Measurements from ENCODE around the gene CREB3L2. TPM values are rescaled to one million over a fixed set of nuclear protein-coding genes. Genes with fewer than 3 reads are reported as not detected.

The CREB3L2 gene
- total and polyA plus RNA-seq, 2 of the 8 experiments (the other 6 are each of a cell fraction or from before 2014, with no cell fraction given): 14.4 to 48.3 TPM

DNA sequence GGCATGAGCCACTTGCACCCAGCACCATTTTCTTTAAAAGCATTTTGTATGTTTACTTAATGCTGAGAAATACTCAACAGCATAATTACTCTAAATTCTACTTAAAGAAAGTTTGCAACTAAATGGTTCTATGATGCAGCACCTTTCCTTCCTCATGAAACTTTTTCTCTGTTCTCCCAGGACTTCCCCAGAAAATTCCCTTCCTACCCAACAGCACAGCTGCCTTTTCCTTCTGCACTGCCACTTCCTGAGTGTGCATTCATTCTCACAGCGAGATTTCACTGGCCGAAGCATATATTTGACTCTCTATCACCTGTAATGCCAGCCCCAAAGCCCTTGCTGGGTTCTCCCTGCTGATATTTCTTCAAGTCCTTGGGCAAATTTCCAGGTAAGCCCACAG, 113.6 kb downstream of the CREB3L2 start:
- Histone ChIP-seq H4K91ac (replicated peaks; ENCODE audit: insufficient read length, low read length) (no peak overlapping the region), H3K23me2 (ENCODE audit: low read depth, low read length) (no peaks in the 10 kb centered on the region), H2BK20ac (ENCODE audit: low read length) (no peak overlapping the region), H2BK120ac (replicated peaks; ENCODE audit: low read depth, low read length) (no peak overlapping the region), H3K23ac (ENCODE audit: insufficient read length) (no peak overlapping the region), H3K27me3 (replicated peaks in 1 of 4; ENCODE audit: control insufficient read depth in 3 of 4, extremely low read depth in 1 of 4, insufficient read depth in 3 of 4, low read length in 3 of 4) (no peaks in the 10 kb centered on the region), H3K9ac (replicated peaks in 1 of 4; ENCODE audit: extremely low read depth in 1 of 4, low read depth in 3 of 4, low read length in 3 of 4) (no peak overlapping the region), H3K4me3 (ENCODE audit: extremely low read depth in 1 of 4, insufficient read depth in 2 of 4, low read depth in 3 of 4, low read length in 4 of 4) (no peak overlapping the region), H3K4me1 (replicated peaks in 1 of 4; ENCODE audit: control insufficient read depth in 3 of 4, insufficient read depth in 4 of 4, low read length in 3 of 4) (peaks cover 0 to 12% (median 6%) of the 10 kb centered on the region in 4 experiments; a peak in 3 of 7 replicates), H2BK15ac (ENCODE audit: low read length) (no peak overlapping the region), H3K18ac (ENCODE audit: extremely low read depth, low read length) (no peak overlapping the region), H3K4me2 (ENCODE audit: insufficient read depth in 1 of 2, low read depth in 2 of 2, low read length in 2 of 2) (no peak overlapping the region), H3K36me3 (ENCODE audit: control insufficient read depth in 2 of 4, insufficient read depth in 4 of 4, low read length in 3 of 4) (peaks cover 0 to 27% (median 7%) of the 10 kb centered on the region in 4 experiments; a peak in 4 of 8 replicates), H2AK5ac (ENCODE audit: low read depth, low read length) (no peak overlapping the region), H4K8ac (ENCODE audit: extremely low read depth, insufficient read depth, low read length) (no peak overlapping the region), H2AFZ (ENCODE audit: low read length) (no peak overlapping the region), H2BK5ac (ENCODE audit: low read depth, low read length) (no peak overlapping the region), H3K4ac (replicated peaks; ENCODE audit: insufficient read length, low read depth, low read length) (no peak overlapping the region), H3K79me1 (ENCODE audit: low read depth, low read length) (no peaks in the 10 kb centered on the region; the same call in 1 of the 2 replicates), H3K9me3 (ENCODE audit: insufficient read depth in 2 of 2, low read depth in 1 of 2, low read length in 1 of 2) (no peaks in the 10 kb centered on the region), H3K14ac (ENCODE audit: insufficient read length) (no peak overlapping the region), H4K20me1 (replicated peaks in 1 of 2; ENCODE audit: control insufficient read depth in 1 of 2, insufficient read depth in 2 of 2, low read length in 2 of 2) (no peaks in the 10 kb centered on the region), H3K56ac (replicated peaks; ENCODE audit: insufficient read length, low read depth, low read length) (no peak overlapping the region), H3K27ac (ENCODE audit: low read depth, low read length) (no peak overlapping the region), H3K79me2 (ENCODE audit: control insufficient read depth in 1 of 2, insufficient read depth in 2 of 2, low read length in 2 of 2) (no peaks in the 10 kb centered on the region), H4K5ac (ENCODE audit: insufficient read length, low read depth, low read length) (no peak overlapping the region), H2BK12ac (ENCODE audit: low read depth, low read length) (no peak overlapping the region)
- CTCF ChIA-PET (ENCODE audit: partially characterized antibody): interaction anchor here (0.6 to 2.7 kb wide), 5 partner anchors 8 to 232 kb away, joined by 3 to 11 read pairs (median 4); no protein-coding TSS in a partner anchor
- no peak for DNase-seq (ENCODE audit: low read depth in 1 of 2, low spot score in 2 of 2)
- POLR2A ChIA-PET (ENCODE audit: partially characterized antibody): no interaction called here
- FAIRE-seq: no peak
- WGBS, 2 experiments (ENCODE audit: extremely low coverage in 1 of 2, insufficient coverage in 1 of 2, insufficient read length in 1 of 2, insufficient replicate concordance in 2 of 2, low coverage in 1 of 2, low lambda C conversion rate in 2 of 2, missing lambda C conversion rate in 1 of 2): 98% methylated on average over 2 of the region's 2 CpGs; no CpG with 5 or more reads in 1 of the 2 experiments
